SK-N-MC (cell line): Measurements from ENCODE around the gene CDC42BPG.

Experiments
- EZH2 ChIP-seq: fragments of 200-600 bp; sonication (generic); IDR thresholded peaks from one replicate; pipeline ENCODE4 v1.6.1; 2017; ENCODE audit warnings: antibody characterized with exemption
- FOXP2 ChIP-seq: optimal IDR thresholded peaks from 2 replicates; pipeline ENCODE3; 2011; ENCODE audit warnings: mild to moderate bottlenecking, moderate library complexity; ENCODE audit not compliant: insufficient read depth; ENCODE audit errors: extremely low read length, control extremely low read depth
- POLR2AphosphoS5 ChIP-seq: IDR thresholded peaks from 2 replicates; pipeline ENCODE4 v1.6.1; 2012; ENCODE audit warnings: mild to moderate bottlenecking, low read depth, low read length, borderline replicate concordance

DNA sequence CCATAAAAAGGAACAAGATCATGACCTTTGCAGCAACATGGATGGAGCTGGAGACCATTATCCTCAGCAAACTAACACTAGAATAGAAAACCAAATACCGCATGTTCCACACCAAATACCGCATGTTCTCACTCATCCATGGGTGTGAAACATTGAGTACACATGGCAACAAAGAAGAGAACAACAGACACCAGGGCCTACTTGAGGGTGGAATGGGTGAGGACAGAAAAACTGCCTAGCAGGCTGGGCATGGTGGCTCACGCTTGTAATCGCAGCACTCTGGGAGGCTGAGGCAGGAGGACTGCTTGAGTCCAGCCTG, 21.7 kb upstream of the CDC42BPG start:
- TF ChIP-seq POLR2AphosphoS5 (no peak), EZH2 (no peak), FOXP2 (no peak)
